Caco-2 (cell line): Measurements from ENCODE around the gene LRRC49. TPM values are rescaled to one million over a fixed set of nuclear protein-coding genes. Genes with fewer than 3 reads are reported as not detected.
"Not testable (repeated sequence)": the region's sequence is repeated elsewhere in the genome, so short reads cannot be mapped to it uniquely, and the experiment has no call there.

Source experiments
- BruUV-seq: library from RNA; stranded (reverse); fragments of 400-500 nt; replicated peaks from 2 replicates; lab custom pipeline; 2021; lab: Mats Ljungman, UMichigan
- CTCF ChIA-PET: fragments of 300-600 bp; sonication (Branson Sonifier 250); formaldehyde crosslinking; loops from one replicate; lab custom pipeline; 2022; ENCODE audit warnings: antibody characterized with exemption; lab: Charles Lee
- POLR2A ChIA-PET: fragments of 300-600 bp; sonication (Branson Sonifier 250); formaldehyde crosslinking; loops from one replicate; lab custom pipeline; 2022; ENCODE audit warnings: antibody characterized with exemption; lab: Charles Lee
- DNase-seq, 2 experiments: peaks; one replicate each; pipeline versions ENCODE4 v3.0.0 to v3.0.0-alpha.2; 2020 to 2022
- H3K27me3 ChIP-seq: replicated peaks from 2 replicates; pipeline ENCODE4 v1.6.0; 2011; ENCODE audit warnings: low read length; ENCODE audit not compliant: control insufficient read depth, insufficient read depth
- H3K36me3 ChIP-seq: 2 replicates; pipeline ENCODE4 v1.5.1; 2011; ENCODE audit warnings: low read length; ENCODE audit not compliant: control insufficient read depth, insufficient read depth
- H3K4me1 ChIP-seq: fragments of 250-450 bp; sonication (Bioruptor Pico); 2 replicates; pipeline ENCODE4 v1.5.1; 2020; ENCODE audit warnings: mild to moderate bottlenecking
- H3K4me3 ChIP-seq: 2 replicates; pipeline ENCODE4 v1.5.1; 2011; ENCODE audit warnings: low read depth, mild to moderate bottlenecking, control low read depth, low read length
- H3K9me3 ChIP-seq: fragments of 250-450 bp; sonication (Bioruptor Pico); 2 replicates; pipeline ENCODE4 v1.5.1; 2020; ENCODE audit warnings: mild to moderate bottlenecking, moderate library complexity
- H3K27ac Mint-ChIP-seq: one replicate; pipeline ENCODE4 v1.8.0; 2022; ENCODE audit warnings: mixed read lengths; ENCODE audit not compliant: unreplicated experiment
- H3K27me3 Mint-ChIP-seq: one replicate; pipeline ENCODE4 v1.8.0; 2022; ENCODE audit warnings: mixed read lengths; ENCODE audit not compliant: insufficient read depth, unreplicated experiment
- H3K36me3 Mint-ChIP-seq: one replicate; pipeline ENCODE4 v1.8.0; 2022; ENCODE audit warnings: mild to moderate bottlenecking, mixed read lengths; ENCODE audit not compliant: insufficient read depth, unreplicated experiment
- H3K4me1 Mint-ChIP-seq: one replicate; pipeline ENCODE4 v1.8.0; 2022; ENCODE audit warnings: low read depth, mixed read lengths; ENCODE audit not compliant: unreplicated experiment
- H3K4me3 Mint-ChIP-seq: one replicate; pipeline ENCODE4 v1.8.0; 2022; ENCODE audit warnings: mild to moderate bottlenecking, moderate library complexity, mixed read lengths; ENCODE audit not compliant: unreplicated experiment
- H3K9me3 Mint-ChIP-seq: one replicate; pipeline ENCODE4 v1.8.0; 2022; ENCODE audit warnings: mixed read lengths; ENCODE audit not compliant: unreplicated experiment
- CTCF ChIP-seq, 2 experiments: fragments of 200-600 bp in 1 of 2; IDR thresholded peaks; 1 replicate in 1 of 2; 2 replicates in 1 of 2; pipeline versions ENCODE4 v1.5.1 to v1.8.0; 2011 to 2022; ENCODE audit warnings: antibody characterized with exemption in 1 of 2, control low read depth in 1 of 2, inconsistent platforms in 1 of 2, low read depth in 1 of 2, low read length in 1 of 2, mild to moderate bottlenecking in 1 of 2, moderate library complexity in 1 of 2; ENCODE audit not compliant: insufficient read depth in 1 of 2, severe bottlenecking in 1 of 2, unreplicated experiment in 1 of 2
- intact Hi-C: fragments of 100-400 bp; cut with micrococcal nuclease; formaldehyde crosslinking; loops from one replicate; pipeline ENCODE4 v1.10.0; 2022; ENCODE audit not compliant: unreplicated experiment
- total RNA-seq: library from RNA; stranded (reverse); gene quantifications from 2 replicates; pipeline ENCODE4 v1.2.3, GENCODE V29; 2022

The LRRC49 gene
- total RNA-seq, 1 experiment from 2014 or later: 0.82 TPM

DNA sequence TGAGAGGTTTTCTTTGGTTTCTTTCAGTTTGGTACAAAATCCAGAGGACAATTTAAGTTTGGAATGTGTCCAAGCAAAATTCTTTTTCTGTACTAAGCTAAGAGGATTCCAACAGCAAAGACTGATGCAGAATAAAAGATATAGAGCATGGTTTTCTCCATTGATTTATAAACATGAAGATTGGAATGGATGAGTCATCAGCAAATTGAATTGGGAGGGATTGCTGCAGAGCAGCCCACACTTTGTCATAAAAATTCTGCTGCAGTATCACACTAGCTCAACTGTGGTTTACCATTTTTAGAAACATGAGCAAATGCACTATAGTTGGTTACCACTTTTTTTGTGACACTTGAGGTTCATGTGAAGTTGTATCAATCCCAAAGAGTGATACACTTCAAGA lies 22.6 kb upstream of the LRRC49 start:
- Histone ChIP-seq H3K36me3 (no peaks in the 10 kb centered on the region), H3K4me1 (peaks cover 13% of the 10 kb centered on the region), H3K4me3 (no peak overlapping the region), H3K9me3 (no peaks in the 10 kb centered on the region), H3K27me3 (no peaks in the 10 kb centered on the region)
- no peak for DNase-seq
- TF ChIP-seq CTCF (IDR thresholded peaks at IDR 0.05; ENCODE audit: insufficient read depth in 1 of 2, low read depth in 1 of 2, low read length in 1 of 2, severe bottlenecking in 1 of 2, unreplicated experiment in 1 of 2): no peak
- H3K36me3 Mint-ChIP-seq: no peaks in the 10 kb centered on the region
- no peaks in the 10 kb centered on the region for H3K9me3 Mint-ChIP-seq
- POLR2A ChIA-PET: no interaction called here
- H3K4me3 Mint-ChIP-seq: no peak overlapping the region
- CTCF ChIA-PET: no interaction called here
- no TSS peak for BruUV-seq
- intact Hi-C loops: no loop called here
- H3K27me3 Mint-ChIP-seq: peaks cover 2% of the 10 kb centered on the region
- H3K27ac Mint-ChIP-seq: no peak overlapping the region
- peaks cover 12% of the 10 kb centered on the region for H3K4me1 Mint-ChIP-seq

- peaks cover 17% of the 10 kb centered on the region for H3K4me1 Mint-ChIP-seq
- H3K9me3 ChIP-seq, CTCF ChIA-PET, BruUV-seq, H3K27me3 Mint-ChIP-seq, H3K27ac Mint-ChIP-seq, DNase-seq, H3K27me3 ChIP-seq, H3K36me3 ChIP-seq, H3K36me3 Mint-ChIP-seq, intact Hi-C loops, H3K4me3 Mint-ChIP-seq, H3K9me3 Mint-ChIP-seq, POLR2A ChIA-PET, H3K4me3 ChIP-seq: not testable (repeated sequence)
- peaks cover 13% of the 10 kb centered on the region for H3K4me1 ChIP-seq
Measured at GRCh38 chr15:70871490-70871889, 21.1 kb upstream of the LRRC49 start.

DNA sequence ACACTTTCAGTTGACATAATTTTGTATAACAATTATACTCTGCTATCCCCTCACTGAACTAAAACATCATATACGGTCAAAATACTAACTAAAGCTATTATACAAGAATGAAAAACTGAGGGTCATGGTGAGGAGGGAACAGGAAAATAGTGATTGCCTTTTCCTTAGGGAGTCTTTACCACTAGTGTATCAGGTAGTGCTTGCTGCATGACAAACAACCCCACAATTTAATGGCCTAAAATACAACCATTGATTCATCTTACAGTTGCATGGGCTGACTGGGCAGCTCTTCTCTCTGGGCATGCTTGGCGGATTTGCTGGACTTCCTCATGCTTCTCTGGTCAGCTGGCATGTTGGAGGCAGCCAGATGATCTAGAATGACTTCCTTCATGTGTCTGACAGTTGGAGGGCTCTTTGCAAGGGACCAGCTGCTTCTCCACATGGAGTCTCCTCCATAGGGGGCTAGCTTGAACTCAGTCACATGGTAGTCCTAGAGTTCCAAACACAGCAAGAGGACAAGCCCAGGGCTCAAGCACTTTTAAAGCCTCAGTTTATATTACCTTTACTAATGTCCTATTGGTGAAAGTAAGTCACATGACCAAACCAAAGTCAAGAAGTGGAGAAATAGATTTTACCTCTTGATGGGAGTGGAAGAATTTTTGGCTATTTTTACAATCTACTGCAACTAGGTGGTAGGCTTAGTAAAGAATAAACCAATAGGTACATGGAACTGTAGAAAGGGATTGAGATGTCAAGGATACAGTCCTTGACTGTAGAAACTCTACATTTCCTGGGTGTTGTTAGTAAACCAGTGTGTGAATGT lies 19.2 kb upstream of the LRRC49 start:
- H3K4me3 ChIP-seq: no peak overlapping the region
- Mint-ChIP-seq H3K27me3 (peaks cover 2% of the 10 kb centered on the region), H3K27ac (no peak overlapping the region), H3K36me3 (no peaks in the 10 kb centered on the region), H3K4me1 (peaks cover 17% of the 10 kb centered on the region), H3K4me3 (no peak overlapping the region), H3K9me3 (no peaks in the 10 kb centered on the region)
- no peak for DNase-seq
- intact Hi-C loops: no loop called here
- H3K4me1 ChIP-seq: peaks cover 13% of the 10 kb centered on the region
- no peak for TF ChIP-seq CTCF (IDR thresholded peaks at IDR 0.05; ENCODE audit: insufficient read depth in 1 of 2, low read depth in 1 of 2, low read length in 1 of 2, severe bottlenecking in 1 of 2, unreplicated experiment in 1 of 2)
- BruUV-seq: no TSS peak
- no peaks in the 10 kb centered on the region for H3K27me3 ChIP-seq
- CTCF ChIA-PET: no interaction called here
- no peaks in the 10 kb centered on the region for H3K9me3 ChIP-seq
- POLR2A ChIA-PET: no interaction called here
- H3K36me3 ChIP-seq: no peaks in the 10 kb centered on the region
